GM12878 (cell line): ENCODE measurements around the gene SIDT2. TPM values are rescaled to one million over a fixed set of nuclear protein-coding genes. Genes with fewer than 3 reads are reported as not detected.

Experiments
- ATAC-seq: fragments of 200-7000 bp; cut with Tn5 transposase; 3 replicates; pipeline ENCODE4 v1.9.1; 2020; ENCODE audit warnings: mild to moderate bottlenecking, moderate library complexity
- BruUV-seq: library from RNA; stranded (reverse); fragments of 400-500 nt; replicated peaks from 2 replicates; lab custom pipeline; 2021; lab: Mats Ljungman, UMichigan
- CTCF ChIA-PET: fragments of 300-600 bp; sonication (Branson Sonifier 250); formaldehyde crosslinking; extraction: SDS; loops from one replicate; lab custom pipeline; 2021; ENCODE audit warnings: inconsistent platforms; lab: Yijun Ruan, JAX
- POLR2A ChIA-PET: fragments of 350-600 bp; formaldehyde crosslinking; extraction: SDS; loops from one replicate; lab custom pipeline; 2021; ENCODE audit warnings: inconsistent platforms; lab: Charles Lee
- RAD21 ChIA-PET: fragments of 300-600 bp; sonication (Branson Sonifier 250); formaldehyde crosslinking; loops from one replicate; lab custom pipeline; 2023; ENCODE audit warnings: antibody characterized with exemption; ENCODE audit not compliant: unreplicated experiment; lab: Charles Lee
- SMC1A ChIA-PET: fragments of 300-600 bp; sonication (Branson Sonifier 250); formaldehyde crosslinking; loops from one replicate; lab custom pipeline; 2023; ENCODE audit not compliant: unreplicated experiment, uncharacterized antibody; lab: Charles Lee
- DNase-seq: peaks from one replicate; pipeline ENCODE4 v3.0.0-alpha.2; 2011; ENCODE audit warnings: low read depth, low spot score
- FAIRE-seq: peaks from 3 replicates; lab custom pipeline; 2011; peaks lifted over from hg19 to GRCh38; lab: Jason Lieb, UNC
- H2AFZ ChIP-seq: 2 replicates; pipeline ENCODE4 v1.6.0; 2011; ENCODE audit warnings: low read depth, low read length, control low read depth; ENCODE audit not compliant: control insufficient read depth
- H3K27ac ChIP-seq: 2 replicates; pipeline ENCODE4 v1.5.1; 2011; ENCODE audit warnings: control low read depth; ENCODE audit not compliant: control insufficient read depth, insufficient read depth
- H3K27me3 ChIP-seq, 2 experiments: replicated peaks in 1 of 2; 2 replicates each; pipeline versions ENCODE4 v1.6.0 to v1.6.1; 2011; ENCODE audit warnings: low read length in 1 of 2; ENCODE audit not compliant: control insufficient read depth in 2 of 2, insufficient read depth in 2 of 2
- H3K36me3 ChIP-seq, 2 experiments: 2 replicates each; pipeline ENCODE4 v1.5.1; 2011; ENCODE audit warnings: low read length in 1 of 2; ENCODE audit not compliant: control insufficient read depth in 2 of 2, insufficient read depth in 2 of 2
- H3K4me1 ChIP-seq: 2 replicates; pipeline ENCODE4 v1.6.1; 2011; ENCODE audit warnings: mild to moderate bottlenecking, low read length, moderate library complexity, mixed read lengths; ENCODE audit not compliant: control insufficient read depth, insufficient read depth
- H3K4me2 ChIP-seq: 2 replicates; pipeline ENCODE4 v1.6.0; 2011; ENCODE audit warnings: control low read depth; ENCODE audit not compliant: control insufficient read depth, insufficient read depth
- H3K4me3 ChIP-seq: fragments of 200-600 bp; sonication (generic); 2 replicates; pipeline ENCODE4 v1.5.1; 2016
- H3K79me2 ChIP-seq: 2 replicates; pipeline ENCODE4 v1.6.0; 2011; ENCODE audit warnings: low read length; ENCODE audit not compliant: control insufficient read depth, insufficient read depth
- H3K9ac ChIP-seq: 2 replicates; pipeline ENCODE4 v1.8.0; 2011; ENCODE audit warnings: low read length, control low read depth, mixed read lengths; ENCODE audit not compliant: control insufficient read depth, insufficient read depth
- H3K9me3 ChIP-seq: replicated peaks from 3 replicates; pipeline ENCODE4 v1.5.1; 2011; ENCODE audit warnings: mild to moderate bottlenecking, low read length; ENCODE audit not compliant: control insufficient read depth, insufficient read depth
- H4K20me1 ChIP-seq: 2 replicates; pipeline ENCODE4 v1.6.0; 2011; ENCODE audit not compliant: control insufficient read depth, insufficient read depth
- CHD1 ChIP-seq: IDR thresholded peaks from 2 replicates; pipeline ENCODE4 v1.6.1; 2012; ENCODE audit warnings: low read depth, low read length, improper control_type of control experiment
- CHD4 ChIP-seq: fragments of 200-600 bp; sonication (generic); IDR thresholded peaks from 2 replicates; pipeline ENCODE4 v1.6.1; 2016; ENCODE audit warnings: mild to moderate bottlenecking
- DPF2 ChIP-seq: fragments of 450-650 bp; IDR thresholded peaks from 2 replicates; pipeline ENCODE4 v1.6.1; 2017; ENCODE audit warnings: mild to moderate bottlenecking
- E2F8 ChIP-seq: fragments of 450-650 bp; IDR thresholded peaks from 2 replicates; pipeline ENCODE4 v1.6.1; 2018; ENCODE audit warnings: mild to moderate bottlenecking, low read depth, moderate library complexity; ENCODE audit not compliant: partially characterized antibody
- MLLT1 ChIP-seq: fragments of 450-650 bp; IDR thresholded peaks from 2 replicates; pipeline ENCODE4 v1.6.1; 2016; ENCODE audit warnings: mild to moderate bottlenecking
- MYB ChIP-seq: fragments of 150-350 bp; IDR thresholded peaks from 2 replicates; pipeline ENCODE4 v1.6.1; 2014; ENCODE audit warnings: mild to moderate bottlenecking, low read depth, low read length, borderline replicate concordance
- MYC ChIP-seq: IDR thresholded peaks from 2 replicates; pipeline ENCODE4 v1.6.1; 2011; ENCODE audit warnings: mild to moderate bottlenecking, low read length, moderate library complexity, inconsistent platforms; ENCODE audit not compliant: insufficient read depth, insufficient replicate concordance, insufficient read length, severe bottlenecking
- NR2F1 ChIP-seq: fragments of 450-650 bp; conservative IDR thresholded peaks from 2 replicates; pipeline ENCODE4 v1.6.1; 2017; ENCODE audit warnings: mild to moderate bottlenecking
- PAX5 ChIP-seq: IDR thresholded peaks from 2 replicates; pipeline ENCODE4 v1.6.1; 2011; ENCODE audit warnings: low read depth, low read length, borderline replicate concordance
- PBX3 ChIP-seq: IDR thresholded peaks from 2 replicates; pipeline ENCODE4 v1.6.1; 2011; ENCODE audit warnings: mild to moderate bottlenecking, low read depth, low read length, moderate library complexity; ENCODE audit not compliant: insufficient replicate concordance
- PKNOX1 ChIP-seq: fragments of 450-650 bp; IDR thresholded peaks from 2 replicates; pipeline ENCODE4 v1.6.1; 2016; ENCODE audit warnings: mild to moderate bottlenecking
- POLR2AphosphoS2 ChIP-seq: IDR thresholded peaks from 2 replicates; pipeline ENCODE4 v1.6.1; 2011; ENCODE audit warnings: low read depth, mild to moderate bottlenecking, low read length, improper control_type of control experiment, moderate library complexity
- RUNX3 ChIP-seq: IDR thresholded peaks from 2 replicates; pipeline ENCODE4 v1.6.1; 2012; ENCODE audit warnings: low read length, inconsistent platforms
- STAT1 ChIP-seq: fragments of 450-650 bp; conservative IDR thresholded peaks from 2 replicates; pipeline ENCODE4 v1.6.1; 2014; ENCODE audit warnings: antibody characterized with exemption, mild to moderate bottlenecking
- ZNF24 ChIP-seq: fragments of 450-650 bp; IDR thresholded peaks from 2 replicates; pipeline ENCODE4 v1.6.1; 2017; ENCODE audit warnings: antibody characterized with exemption, mild to moderate bottlenecking
- ZZZ3 ChIP-seq: IDR thresholded peaks from 2 replicates; pipeline ENCODE4 v1.6.1; 2011; ENCODE audit warnings: low read depth; ENCODE audit not compliant: control insufficient read depth, insufficient read length
- WGBS: methylation state at CpG from one replicate; pipeline ENCODE4 v1.1.6; 2016; ENCODE audit warnings: low lambda C conversion rate; ENCODE audit not compliant: insufficient replicate concordance, insufficient coverage; ENCODE audit errors: missing lambda C conversion rate; 5-methylcytosine and 5-hydroxymethylcytosine counted together
- in situ Hi-C: fragments of 300-500 bp; cut with MboI; formaldehyde crosslinking; loops from 9 replicates; pipeline ENCODE4 v1.14.3; 2018; ENCODE audit warnings: mixed read lengths
- intact Hi-C: fragments of 100-400 bp; cut with micrococcal nuclease; formaldehyde crosslinking; loops from one replicate; pipeline ENCODE4 v1.14.2; 2022; ENCODE audit not compliant: unreplicated experiment
- polyA plus RNA-seq, 11 experiments: library from polyadenylated mRNA; depleted of rRNA in 4 of 11; unstranded in 6 of 11; stranded (reverse) in 5 of 11; fragments of >200 nt; fragmentation: Nextera tagmentation in 4 of 11; fragmentation: Illumina TruSeq in 1 of 11; extraction: Ambion mirVana in 4 of 11; extraction: Trizol in 1 of 11; gene quantifications; 1 replicate in 1 of 11; 2 replicates in 10 of 11; pipeline versions ENCODE4 v1.2.1 to v1.2.3, GENCODE V29; 2011 to 2016; ENCODE audit warnings: inconsistent platforms in 2 of 11, missing spikeins in 2 of 11, low read depth in 1 of 11
- total RNA-seq, 4 experiments: library from RNA; depleted of rRNA in 3 of 4; stranded (reverse); fragments of >200 nt in 3 of 4; fragmentation: Illumina TruSeq in 1 of 4; extraction: Trizol in 1 of 4; gene quantifications; 2 replicates each; pipeline versions ENCODE4 v1.2.1 to v1.2.3, GENCODE V29; 2013 to 2021

SIDT2 gene
- total and polyA plus RNA-seq, 10 of the 15 experiments (the other 5 are each of a cell fraction or from before 2014, with no cell fraction given) = 4.9 to 23.9 (median 10.3) TPM

- Histone ChIP-seq H3K79me2 (peaks cover 46% of the 10 kb centered on the region), H3K36me3 (peaks cover 16 to 20% of the 10 kb centered on the region in 2 experiments; a peak in 3 of 4 replicates), H3K9ac (peak overlapping the region; percentile 93), H3K9me3 (no peaks in the 10 kb centered on the region), H2AFZ (peak overlapping the region; percentile 49), H3K27ac (peak overlapping the region; percentile 87), H3K4me3 (peak overlapping the region; percentile 87), H4K20me1 (no peaks in the 10 kb centered on the region; the same call in 1 of the 2 replicates), H3K4me2 (peak overlapping the region; percentile 91), H3K4me1 (peaks cover 9% of the 10 kb centered on the region), H3K27me3 (no peaks in the 10 kb centered on the region)
- in situ Hi-C loops = no loop called here
- CTCF ChIA-PET = interaction anchor here (0.7 to 17.3 kb wide), 15 partner anchors 9 to 587 kb away, joined by 3 to 422 read pairs (median 4); partner anchors contain the start of genes PAFAH1B2 and SIDT2
- ATAC-seq (peak; percentile 52), DNase-seq (peak; percentile 45), FAIRE-seq (peak; percentile 61)
- RAD21 ChIA-PET = interaction anchor here (0.7 to 9.9 kb wide), 7 partner anchors 41 to 439 kb away, joined by 3 to 159 read pairs (median 3); partner anchors contain the start of genes APOA5, CEP164, SIDT2 and SIK3
- intact Hi-C loops = loop anchor here (5.0 kb wide), 1 partner anchor 587 kb away; no protein-coding TSS in a partner anchor
- WGBS = under 1% methylated on average over 12 of the region's 12 CpGs
- POLR2A ChIA-PET = interaction anchor here (0.8 to 3.6 kb wide), 4 partner anchors 51 to 227 kb away, joined by 3 to 51 read pairs (median 4); partner anchors contain the start of gene SIDT2
- no TSS peak for BruUV-seq
- SMC1A ChIA-PET = interaction anchor here (0.6 to 12.2 kb wide), 14 partner anchors 10 to 587 kb away, joined by 3 to 187 read pairs (median 4); partner anchors contain the start of genes CEP164 and SIDT2
- no peak for TF ChIP-seq PKNOX1
- TF ChIP-seq DPF2 = peak; percentile 88
- no peak for TF ChIP-seq CHD4
- TF ChIP-seq RUNX3 = peak; percentile 75
- no peak for TF ChIP-seq MYC
- no peak for TF ChIP-seq MYB
- no peak for TF ChIP-seq PBX3
- no peak; the same call in 1 of the 2 replicates for TF ChIP-seq ZNF24
- 0 out of 2 replicates have a peak, but pooled peaks have one; percentile 22 for TF ChIP-seq NR2F1
- TF ChIP-seq PAX5 = no peak; the same call in 1 of the 2 replicates
- TF ChIP-seq ZZZ3 = no peak
- 0 out of 2 replicates have a peak, but pooled peaks have one; percentile 37 for TF ChIP-seq MLLT1
- TF ChIP-seq E2F8 = no peak
- TF ChIP-seq STAT1 = no peak
- no peak for TF ChIP-seq POLR2AphosphoS2
- TF ChIP-seq CHD1 = no peak
These were observed 51.9 kb downstream of the SIDT2 start for GRCh38 chr11:117230286-117230961.
